ENCODE data around the gene ZNF93. TPM values are rescaled to one million over a fixed set of nuclear protein-coding genes. Genes with fewer than 3 reads are reported as not detected.
A peak's percentile ranks its signal among the peaks of the same experiment; 100 is the strongest.
"Not testable (repeated sequence)": the region's sequence is repeated elsewhere in the genome, so short reads cannot be mapped to it uniquely, and the experiment has no call there.

Gene ZNF93
- 1 to 10 TPM in 2 of 4 donors, under 1 TPM in 2; 0.36 to 4.1 (median 0.89) TPM for total RNA-seq

- intact Hi-C loops (cut with DNase I; ENCODE audit: low total_unique reads): loop anchor here (2.0 kb wide), 1 partner anchor 34 kb away; no protein-coding TSS in a partner anchor
- H3K27me3 ChIP-seq: no peaks in the 10 kb centered on the region
- no peaks in the 10 kb centered on the region for H3K36me3 ChIP-seq
- no peaks in the 10 kb centered on the region for H3K4me1 ChIP-seq
- TF ChIP-seq CTCF (IDR thresholded peaks at IDR 0.05 in 4 of 5, conservative IDR thresholded peaks at IDR 0.05 in 1 of 5) (no peak), POLR2A (IDR thresholded peaks at IDR 0.05) (peak; percentile 41 to 76)
- DNase-seq (peak; percentile 87 to 90), ATAC-seq (peak; percentile 99)
- in situ Hi-C loops (cut with MboI; ENCODE audit: low sequenced_read_pairs in 4 of 4): no loop called here
- H3K9me3 ChIP-seq: peaks cover 0 to 25% (median 0%) of the 10 kb centered on the region in 3 donors
- peak within 1 kb of the TSS; percentile 74 to 82 (median 80) for H3K27ac ChIP-seq
- H3K4me3 ChIP-seq: peak within 1 kb of the TSS; percentile 61 to 79 (median 72)
These were observed at the start of gene ZNF93 for GRCh38 chr19:19900729-19901444. Gene ZNF93, plus strand, starts transcription at chr19:19900946. Its CDS starts 143 bp downstream, at chr19:19901089.

- H3K9me3 ChIP-seq; DNase-seq; H3K27ac ChIP-seq; in situ Hi-C loops (cut with MboI; ENCODE audit: low sequenced_read_pairs in 4 of 4); ATAC-seq; H3K27me3 ChIP-seq; H3K36me3 ChIP-seq; H3K4me1 ChIP-seq; intact Hi-C loops (cut with DNase I; ENCODE audit: low total_unique reads); H3K4me3 ChIP-seq: not testable (repeated sequence)
These were observed 49.0 kb upstream of the ZNF93 start for GRCh38 chr19:19851740-19852139.

GRCh38 chr19:19858751-19859150, 42.0 kb upstream of the ZNF93 start:
- no peak for TF ChIP-seq POLR2A (IDR thresholded peaks at IDR 0.05)
- no peak for TF ChIP-seq CTCF (IDR thresholded peaks at IDR 0.05 in 4 of 5, conservative IDR thresholded peaks at IDR 0.05 in 1 of 5)
- in situ Hi-C loops (cut with MboI; ENCODE audit: low sequenced_read_pairs in 4 of 4): no loop called here
- Histone ChIP-seq H3K4me3 (no peak overlapping the region), H3K36me3 (no peaks in the 10 kb centered on the region), H3K27me3 (peaks cover 0 to 15% (median 0%) of the 10 kb centered on the region in 3 donors), H3K9me3 (peaks cover 0 to 2% (median 0%) of the 10 kb centered on the region in 3 donors), H3K27ac (no peak overlapping the region), H3K4me1 (no peaks in the 10 kb centered on the region)
- DNase-seq: no peak
- intact Hi-C loops (cut with DNase I; ENCODE audit: low total_unique reads): no loop called here
- ATAC-seq: no peak

- Histone ChIP-seq H3K27ac (no peak overlapping the region), H3K4me1 (no peaks in the 10 kb centered on the region), H3K9me3 (peaks cover 0 to 2% (median 0%) of the 10 kb centered on the region in 3 donors), H3K36me3 (no peaks in the 10 kb centered on the region), H3K27me3 (peaks cover 0 to 15% (median 0%) of the 10 kb centered on the region in 3 donors), H3K4me3 (peak overlapping the region in 2 of 4 donors; percentile 15 to 17)
- in situ Hi-C loops (cut with MboI; ENCODE audit: low sequenced_read_pairs in 4 of 4) (no loop called here), intact Hi-C loops (cut with DNase I; ENCODE audit: low total_unique reads) (no loop called here)
- no peak for TF ChIP-seq POLR2A (IDR thresholded peaks at IDR 0.05)
- TF ChIP-seq CTCF (IDR thresholded peaks at IDR 0.05 in 4 of 5, conservative IDR thresholded peaks at IDR 0.05 in 1 of 5): no peak
- ATAC-seq: no peak
- no peak for DNase-seq
These were observed 39.9 kb upstream of the ZNF93 start for GRCh38 chr19:19860756-19861390.
